ENCODE measurements around the gene CYP4X1.
"Not testable (repeated sequence)": the region's sequence is repeated elsewhere in the genome, so short reads cannot be mapped to it uniquely, and the experiment has no call there.

Gene CYP4X1

GRCh38 chr1:47002211-47002610 is 21.3 kb upstream of the CYP4X1 start:
- TF ChIP-seq CTCF (conservative IDR thresholded peaks at IDR 0.05; ENCODE audit: low read depth, low read length): peak; percentile 64
- peak; percentile 28 for DNase-seq (ENCODE audit: low read depth)
- H3K4me3 ChIP-seq (ENCODE audit: low read depth, low read length): no peak overlapping the region

- TF ChIP-seq CTCF (conservative IDR thresholded peaks at IDR 0.05; ENCODE audit: low read depth, low read length): no peak
- no peak overlapping the region for H3K4me3 ChIP-seq (ENCODE audit: low read depth, low read length)
- no peak for DNase-seq (ENCODE audit: low read depth)
Observed at GRCh38 chr1:47003896-47004403, 19.5 kb upstream of the CYP4X1 start.

- not testable (repeated sequence) for DNase-seq (ENCODE audit: low read depth); H3K4me3 ChIP-seq (ENCODE audit: low read depth, low read length)
Observed at GRCh38 chr1:47006437-47006836, 17.0 kb upstream of the CYP4X1 start.

- H3K4me3 ChIP-seq (ENCODE audit: low read depth, low read length): no peak overlapping the region
- peak; percentile 85 for DNase-seq (ENCODE audit: low read depth)
- no peak for TF ChIP-seq CTCF (conservative IDR thresholded peaks at IDR 0.05; ENCODE audit: low read depth, low read length)
Observed at GRCh38 chr1:47013293-47013692, 10.2 kb upstream of the CYP4X1 start.

GRCh38 chr1:47021070-47021469 is 2.4 kb upstream of the CYP4X1 start:
- H3K4me3 ChIP-seq (ENCODE audit: low read depth, low read length): no peak overlapping the region
- DNase-seq (ENCODE audit: low read depth): no peak
- no peak for TF ChIP-seq CTCF (conservative IDR thresholded peaks at IDR 0.05; ENCODE audit: low read depth, low read length)

GRCh38 chr1:47024141-47024801 is 802 bp downstream of the CYP4X1 start:
- H3K4me3 ChIP-seq (ENCODE audit: low read depth, low read length): peak overlapping the region; percentile 59
- TF ChIP-seq CTCF (conservative IDR thresholded peaks at IDR 0.05; ENCODE audit: low read depth, low read length): no peak
- peak; percentile 28 for DNase-seq (ENCODE audit: low read depth)

- peak; percentile 30 for DNase-seq (ENCODE audit: low read depth)
- no peak for TF ChIP-seq CTCF (conservative IDR thresholded peaks at IDR 0.05; ENCODE audit: low read depth, low read length)
- H3K4me3 ChIP-seq (ENCODE audit: low read depth, low read length): no peak overlapping the region
Observed at GRCh38 chr1:47030170-47030805, 6.8 kb downstream of the CYP4X1 start.
